GM21447 (cell line): Measurements from ENCODE around the gene METTL6.
"Not testable (repeated sequence)": the region's sequence is repeated elsewhere in the genome, so short reads cannot be mapped to it uniquely, and the experiment has no call there.

Source experiments
- ATAC-seq: cut with Tn5 transposase; IDR thresholded peaks from one replicate; pipeline ENCODE4 v1.9.1; 2021; ENCODE audit not compliant: unreplicated experiment

METTL6 gene

GRCh38 chr3:15375461-15376000, 51.8 kb downstream of the METTL6 start:
- no peak for ATAC-seq

GRCh38 chr3:15372918-15373317, 54.4 kb downstream of the METTL6 start:
- ATAC-seq: no peak

- ATAC-seq: no peak
Measured at GRCh38 chr3:15368561-15369135, 58.7 kb downstream of the METTL6 start.

- no peak for ATAC-seq
Measured at GRCh38 chr3:15367059-15367458, 60.3 kb downstream of the METTL6 start.

GRCh38 chr3:15364078-15364477, 63.3 kb downstream of the METTL6 start:
- not testable (repeated sequence) for ATAC-seq

GRCh38 chr3:15361494-15362214, 65.7 kb downstream of the METTL6 start:
- peak; percentile 78 for ATAC-seq

- ATAC-seq: no peak
Measured at GRCh38 chr3:15360788-15361493, 66.4 kb downstream of the METTL6 start.
